ENCODE measurements around the gene EZH1.
"Not testable (repeated sequence)": the region's sequence is repeated elsewhere in the genome, so short reads cannot be mapped to it uniquely, and the experiment has no call there.

Gene EZH1

DNA sequence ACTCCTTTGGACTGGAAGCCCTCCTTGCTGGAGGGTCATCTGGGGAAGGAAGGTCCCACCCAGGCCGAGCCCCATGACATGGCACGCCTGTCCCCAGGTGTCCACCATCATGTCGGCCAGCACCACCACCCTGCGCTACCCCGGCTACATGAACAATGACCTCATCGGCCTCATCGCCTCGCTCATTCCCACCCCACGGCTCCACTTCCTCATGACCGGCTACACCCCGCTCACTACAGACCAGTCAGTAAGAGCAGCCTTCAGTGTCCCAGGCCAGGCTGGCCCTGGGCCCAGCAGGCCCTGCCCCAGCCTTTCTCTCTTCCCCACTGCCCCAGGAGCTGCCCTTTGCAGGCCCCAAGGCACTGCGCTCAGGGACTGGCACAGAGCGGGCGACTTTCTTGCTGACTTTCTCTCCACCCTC, 79.2 kb downstream of the EZH1 start:
- no peak for DNase-seq (ENCODE audit: low spot score)
- no peak overlapping the region for H3K4me3 ChIP-seq
- H3K27ac ChIP-seq: peak overlapping the region; percentile 43 to 84
- TF ChIP-seq, protein P1, sequence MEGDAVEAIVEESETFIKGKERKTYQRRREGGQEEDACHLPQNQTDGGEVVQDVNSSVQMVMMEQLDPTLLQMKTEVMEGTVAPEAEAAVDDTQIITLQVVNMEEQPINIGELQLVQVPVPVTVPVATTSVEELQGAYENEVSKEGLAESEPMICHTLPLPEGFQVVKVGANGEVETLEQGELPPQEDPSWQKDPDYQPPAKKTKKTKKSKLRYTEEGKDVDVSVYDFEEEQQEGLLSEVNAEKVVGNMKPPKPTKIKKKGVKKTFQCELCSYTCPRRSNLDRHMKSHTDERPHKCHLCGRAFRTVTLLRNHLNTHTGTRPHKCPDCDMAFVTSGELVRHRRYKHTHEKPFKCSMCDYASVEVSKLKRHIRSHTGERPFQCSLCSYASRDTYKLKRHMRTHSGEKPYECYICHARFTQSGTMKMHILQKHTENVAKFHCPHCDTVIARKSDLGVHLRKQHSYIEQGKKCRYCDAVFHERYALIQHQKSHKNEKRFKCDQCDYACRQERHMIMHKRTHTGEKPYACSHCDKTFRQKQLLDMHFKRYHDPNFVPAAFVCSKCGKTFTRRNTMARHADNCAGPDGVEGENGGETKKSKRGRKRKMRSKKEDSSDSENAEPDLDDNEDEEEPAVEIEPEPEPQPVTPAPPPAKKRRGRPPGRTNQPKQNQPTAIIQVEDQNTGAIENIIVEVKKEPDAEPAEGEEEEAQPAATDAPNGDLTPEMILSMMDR (IDR thresholded peaks at IDR 0.05): no peak

DNA sequence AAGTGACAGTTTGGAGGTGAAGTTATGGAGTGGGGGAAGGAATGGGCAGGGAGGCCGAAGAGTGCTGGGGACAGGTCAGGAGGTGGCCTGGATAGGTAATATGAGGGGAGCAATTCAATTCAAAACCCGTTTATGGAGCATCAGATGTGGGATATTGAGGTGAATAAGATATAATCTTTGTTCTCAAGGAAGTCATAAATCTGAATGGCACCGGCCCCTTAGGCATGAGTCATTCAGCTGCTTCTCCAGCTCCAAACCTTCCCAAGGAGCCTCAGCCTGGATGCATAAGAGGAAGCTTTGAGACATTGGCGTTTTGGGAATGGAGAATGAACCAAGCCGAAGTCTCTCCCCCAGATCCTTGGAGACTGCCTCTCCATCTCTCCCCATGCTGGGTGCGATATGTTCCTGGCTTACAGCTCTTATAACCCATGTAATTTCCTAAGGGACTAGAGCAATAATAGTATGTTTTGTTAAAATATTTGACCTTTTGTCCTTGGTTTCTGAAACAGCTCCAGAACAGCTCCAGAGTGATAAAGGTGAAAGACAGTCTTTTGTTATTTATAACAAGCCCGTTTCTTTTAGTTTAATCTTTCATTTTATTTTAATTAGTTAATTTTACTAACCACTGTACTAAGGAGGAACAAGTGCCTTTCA, 84.0 kb downstream of the EZH1 start:
- TF ChIP-seq, protein P1 (IDR thresholded peaks at IDR 0.05): no peak
- no peak for DNase-seq (ENCODE audit: low spot score)
- Histone ChIP-seq H3K4me3 (peak overlapping the region; percentile 27), H3K27ac (peak overlapping the region; percentile 16 to 67)

DNA sequence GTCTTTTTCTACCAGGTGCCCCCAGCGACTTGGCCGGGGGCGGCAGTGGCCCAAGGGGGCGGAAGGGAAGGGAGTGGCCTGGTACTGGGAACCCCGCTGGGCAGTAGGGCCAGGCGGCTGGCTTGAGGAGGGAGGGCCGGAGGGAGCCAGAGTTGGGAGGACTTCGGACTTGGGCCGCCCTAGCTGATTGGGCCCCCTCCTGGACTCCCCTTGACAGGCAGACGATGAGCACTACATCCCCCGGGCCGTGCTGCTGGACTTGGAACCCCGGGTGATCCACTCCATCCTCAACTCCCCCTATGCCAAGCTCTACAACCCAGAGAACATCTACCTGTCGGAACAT, 84.9 kb downstream of the EZH1 start:
- Histone ChIP-seq H3K4me3 (peak overlapping the region; percentile 77), H3K27ac (peak overlapping the region; percentile 84)

DNA sequence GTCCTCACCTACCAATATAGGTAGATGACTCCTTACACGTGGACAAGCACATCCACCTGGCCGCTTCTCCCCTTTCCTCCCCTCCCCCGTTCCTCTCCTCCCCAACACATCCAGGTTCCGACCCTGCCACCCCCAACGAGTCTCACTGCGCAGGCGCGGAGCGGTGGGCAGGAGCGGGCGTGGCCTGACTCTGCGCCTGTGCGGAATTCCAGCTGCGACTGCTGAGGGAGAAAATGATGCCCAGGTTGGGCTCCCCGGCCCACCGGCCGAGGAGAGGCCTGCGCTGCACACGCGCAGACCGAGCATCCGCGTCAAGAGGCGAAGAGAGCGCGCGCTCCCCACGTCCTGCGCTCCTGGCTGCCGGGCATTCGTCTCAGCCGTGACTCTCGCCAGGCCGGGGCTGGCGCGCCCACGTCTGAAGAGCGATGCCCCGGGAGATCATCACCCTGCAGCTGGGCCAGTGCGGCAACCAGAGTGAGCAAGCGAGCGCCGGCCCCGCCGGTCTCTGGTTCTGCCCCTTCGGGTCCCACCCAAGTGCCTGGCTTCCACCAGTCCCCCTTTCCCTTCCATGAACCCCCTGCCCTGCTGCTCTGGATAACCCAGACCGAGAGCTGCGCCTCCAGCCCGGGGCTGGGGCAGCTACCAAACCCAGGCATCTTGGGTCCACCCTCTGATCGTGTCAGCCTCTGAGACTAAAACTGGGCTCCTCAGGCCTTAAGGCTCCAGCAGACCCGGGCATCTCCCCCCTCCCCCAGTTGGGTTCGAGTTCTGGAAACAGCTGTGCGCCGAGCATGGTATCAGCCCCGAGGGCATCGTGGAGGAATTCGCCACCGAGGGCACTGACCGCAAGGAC, 85.5 kb downstream of the EZH1 start, which contains the start of gene TUBG2:
Gene TUBG2, plus strand, starts transcription at position 206 of the 853 bp plus-strand sequence. Its CDS starts 220 bp downstream, at position 426.
- TF ChIP-seq, protein P1 (IDR thresholded peaks at IDR 0.05): no peak
- peak within 1 kb of the TSS; percentile 84 for H3K27ac ChIP-seq
- DNase-seq (ENCODE audit: low spot score): peak; percentile 88
- peak within 1 kb of the TSS; percentile 77 for H3K4me3 ChIP-seq

More for the DNA sequence above, 84.9 kb downstream of the EZH1 start:
- not testable (repeated sequence) for DNase-seq (ENCODE audit: low spot score)

DNA sequence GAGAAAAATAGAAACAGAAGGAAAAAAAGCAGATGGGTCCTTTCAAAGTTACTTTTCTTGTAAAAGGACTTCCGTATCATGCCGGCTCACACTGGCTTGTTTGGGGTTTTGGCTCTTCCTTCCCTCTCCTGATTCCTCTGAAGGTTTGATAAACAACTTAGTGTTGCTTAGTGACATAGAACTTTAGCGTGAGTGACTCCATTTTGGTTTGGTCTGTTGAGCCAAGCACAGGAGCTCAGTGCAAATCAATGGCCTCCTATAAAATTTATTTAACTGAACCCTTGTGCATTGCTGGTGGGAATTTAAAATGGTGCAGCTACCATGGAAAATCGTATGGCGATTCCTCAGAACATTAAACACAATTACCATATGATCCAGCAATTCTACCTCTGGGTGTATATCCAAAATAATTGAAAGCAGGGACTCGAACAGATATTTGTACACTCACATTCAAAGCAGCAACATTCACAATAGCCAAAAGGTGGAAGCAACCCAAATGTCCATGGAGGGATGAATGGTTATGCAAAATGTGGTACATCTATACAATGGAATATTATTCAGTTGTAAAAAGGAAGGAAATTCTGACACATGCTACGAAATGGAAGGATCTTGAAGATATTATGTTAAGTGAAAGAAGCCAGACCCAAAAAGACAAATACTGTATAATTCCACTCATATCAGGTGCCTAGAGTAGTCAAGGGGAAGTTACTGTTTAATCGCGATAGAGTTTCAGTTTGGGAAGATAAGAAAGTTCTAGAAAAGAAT, 86.8 kb downstream of the EZH1 start:
- TF ChIP-seq, protein P1 (IDR thresholded peaks at IDR 0.05): no peak
- H3K27ac ChIP-seq: no peak overlapping the region
- no peak overlapping the region for H3K4me3 ChIP-seq
- no peak for DNase-seq (ENCODE audit: low spot score)

DNA sequence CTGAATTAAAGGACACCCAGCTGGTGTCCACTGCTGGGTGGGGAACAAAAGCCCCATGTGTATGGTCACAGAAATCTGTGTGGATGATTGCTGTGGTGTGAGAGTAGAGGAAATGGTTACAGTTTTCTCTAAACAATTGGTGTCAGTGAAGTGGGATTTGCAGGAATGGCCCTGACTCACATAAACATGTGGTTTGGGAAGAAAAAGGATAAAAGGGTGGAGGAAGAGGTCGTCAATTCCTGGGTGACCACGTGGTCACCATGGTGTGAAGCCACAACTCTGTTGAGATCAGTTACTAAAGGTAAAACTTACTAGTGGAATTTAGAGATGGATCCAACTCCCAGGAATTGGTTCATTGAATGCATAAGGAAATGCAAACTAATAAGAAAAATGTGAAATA, 89.3 kb downstream of the EZH1 start:
- H3K27ac ChIP-seq: no peak overlapping the region
- TF ChIP-seq, protein P1 (IDR thresholded peaks at IDR 0.05): no peak
- H3K4me3 ChIP-seq: no peak overlapping the region
- DNase-seq (ENCODE audit: low spot score): no peak
